ENCODE measurements around the gene IPO11. TPM values are rescaled to one million over a fixed set of nuclear protein-coding genes. Genes with fewer than 3 reads are reported as not detected.

IPO11 gene
- total and polyA plus RNA-seq, 2 of the 4 experiments (the other 2 are of a cell fraction) = 12.6 to 40.0 TPM

- H3K56ac ChIP-seq (ENCODE audit: extremely low read depth, insufficient read depth, low read length) = no peak overlapping the region
- no peak overlapping the region for H2AK5ac ChIP-seq (ENCODE audit: low read depth, low read length)
- H2BK120ac ChIP-seq (ENCODE audit: low read depth, low read length) = no peak overlapping the region
- no peaks in the 10 kb centered on the region for H3K4me1 ChIP-seq (ENCODE audit: control insufficient read depth, insufficient read depth, low read length)
- H3K4me3 ChIP-seq (ENCODE audit: insufficient read depth, low read depth, low read length) = no peak overlapping the region
- H3K18ac ChIP-seq (ENCODE audit: low read depth, low read length) = no peak overlapping the region
- no peaks in the 10 kb centered on the region for H3K27me3 ChIP-seq (ENCODE audit: control insufficient read depth, insufficient read depth, low read length)
- WGBS, 2 experiments (ENCODE audit: extremely low coverage in 2 of 2, insufficient read length in 1 of 2) = 100% methylated on average over 1 of the region's 6 CpGs; no CpG with 5 or more reads in 1 of the 2 experiments
- H3K4ac ChIP-seq (ENCODE audit: low read depth, low read length) = no peak overlapping the region
- H2AK9ac ChIP-seq (replicated peaks; ENCODE audit: low read depth, low read length, poor library complexity) = no peak overlapping the region
- DNase-seq (no peak), ATAC-seq (ENCODE audit: low read depth) (no peak)
- no peak overlapping the region for H2BK5ac ChIP-seq (ENCODE audit: low read depth, low read length, poor library complexity, severe bottlenecking)
- H3K36me3 ChIP-seq (ENCODE audit: control insufficient read depth, insufficient read depth, low read length) = no peaks in the 10 kb centered on the region
- no peaks in the 10 kb centered on the region for H3K79me1 ChIP-seq (ENCODE audit: low read depth in 1 of 2, low read length in 2 of 2)
- H2BK15ac ChIP-seq (ENCODE audit: low read depth, low read length) = no peak overlapping the region
- dilution Hi-C loops (cut with HindIII; ENCODE audit: low sequenced_read_pairs, unreplicated experiment) = no loop called here
- no peak overlapping the region for H3K14ac ChIP-seq (replicated peaks; ENCODE audit: low read depth, low read length)
- no peaks in the 10 kb centered on the region for H3K9me3 ChIP-seq (ENCODE audit: control insufficient read depth, insufficient read depth, low read length)
- TF ChIP-seq CEBPB (IDR thresholded peaks at IDR 0.05; ENCODE audit: low read depth, low read length) (no peak), USF2 (IDR thresholded peaks at IDR 0.05; ENCODE audit: low read depth, low read length) (no peak), CTCF (conservative IDR thresholded peaks at IDR 0.05; ENCODE audit: low read depth, low read length) (no peak), CHD1 (IDR thresholded peaks at IDR 0.05; ENCODE audit: low read depth, low read length) (no peak)
- H2BK20ac ChIP-seq (ENCODE audit: low read depth, low read length) = no peak overlapping the region
- ChIA-PET CTCF (no interaction called here), POLR2A (ENCODE audit: unreplicated experiment) (no interaction called here)
- no TSS peak for BruUV-seq (replicated peaks)
- H4K5ac ChIP-seq (ENCODE audit: low read depth, low read length) = no peak overlapping the region
- in situ Hi-C loops (cut with MboI; ENCODE audit: low sequenced_read_pairs) = no loop called here
- no peaks in the 10 kb centered on the region for H3K9me1 ChIP-seq (ENCODE audit: insufficient read depth, low read length)
- H3K9ac ChIP-seq (ENCODE audit: low read depth, low read length) = no peak overlapping the region
- H2AFZ ChIP-seq (replicated peaks; ENCODE audit: low read length, poor library complexity) = no peak overlapping the region
- no peaks in the 10 kb centered on the region for H4K20me1 ChIP-seq (ENCODE audit: insufficient read depth, low read length)
- no peak overlapping the region for H3K4me2 ChIP-seq (ENCODE audit: low read depth, low read length)
- H4K91ac ChIP-seq (ENCODE audit: insufficient read depth, low read depth, low read length) = no peak overlapping the region
- H3K23ac ChIP-seq (ENCODE audit: low read depth, low read length) = no peak overlapping the region
- H4K8ac ChIP-seq (ENCODE audit: low read depth in 2 of 2, low read length in 2 of 2) = no peak overlapping the region
- no peak overlapping the region for H3K27ac ChIP-seq (ENCODE audit: insufficient read depth, low read length)
- intact Hi-C loops (cut with micrococcal nuclease) = loop anchor here (10.0 kb wide), 1 partner anchor 156 kb away; no protein-coding TSS in a partner anchor
Measured at GRCh38 chr5:62621280-62621679, 208.7 kb downstream of the IPO11 start.

Data from IMR-90 (cell line).